ENCODE measurements around the gene SNX14.

Gene SNX14

DNA sequence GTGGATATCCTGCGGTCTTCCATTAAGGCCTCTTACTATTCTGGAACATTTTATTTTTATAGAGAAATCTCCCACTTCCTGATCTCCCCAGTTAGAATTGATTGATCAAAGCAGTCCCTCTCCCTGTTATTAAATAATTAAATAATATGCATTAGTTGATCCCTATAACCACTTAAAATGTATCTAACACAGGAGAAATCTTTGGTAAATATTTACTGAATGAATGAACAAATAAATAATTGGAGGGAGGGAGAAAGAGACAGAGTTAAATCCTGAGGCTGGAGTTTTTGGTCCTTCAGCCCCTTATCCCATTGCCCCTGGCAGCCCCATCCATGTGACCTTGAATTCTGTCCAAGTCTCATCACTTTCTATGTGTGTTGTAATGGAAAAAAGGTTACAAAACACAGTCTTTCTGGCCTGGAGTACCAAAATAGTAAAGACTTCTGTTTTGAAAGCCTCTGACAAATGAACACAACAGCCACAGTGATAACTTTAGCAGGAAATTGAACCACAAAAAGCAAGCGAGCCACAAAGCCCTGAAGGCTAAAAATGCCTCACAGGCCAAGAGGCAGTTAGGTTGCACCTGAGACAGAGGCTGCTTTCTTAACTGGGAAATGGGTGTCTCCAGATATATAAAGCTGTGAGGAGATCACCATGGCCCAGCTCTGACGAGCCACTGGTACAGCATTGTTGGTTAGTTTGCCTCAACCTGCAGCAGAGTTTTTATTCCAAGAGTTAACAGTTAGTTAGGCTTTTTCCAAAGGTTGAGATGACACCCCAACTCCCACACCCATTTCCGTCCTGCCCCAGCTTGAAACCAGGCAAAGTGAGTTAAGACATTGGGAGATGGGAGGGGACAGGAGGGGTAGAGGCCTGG is 132.5 kb downstream of the SNX14 start:
- no peak for DNase-seq

GRCh38 chr6:85460154-85460920 is 133.3 kb downstream of the SNX14 start:
- DNase-seq, result no peak

DNA sequence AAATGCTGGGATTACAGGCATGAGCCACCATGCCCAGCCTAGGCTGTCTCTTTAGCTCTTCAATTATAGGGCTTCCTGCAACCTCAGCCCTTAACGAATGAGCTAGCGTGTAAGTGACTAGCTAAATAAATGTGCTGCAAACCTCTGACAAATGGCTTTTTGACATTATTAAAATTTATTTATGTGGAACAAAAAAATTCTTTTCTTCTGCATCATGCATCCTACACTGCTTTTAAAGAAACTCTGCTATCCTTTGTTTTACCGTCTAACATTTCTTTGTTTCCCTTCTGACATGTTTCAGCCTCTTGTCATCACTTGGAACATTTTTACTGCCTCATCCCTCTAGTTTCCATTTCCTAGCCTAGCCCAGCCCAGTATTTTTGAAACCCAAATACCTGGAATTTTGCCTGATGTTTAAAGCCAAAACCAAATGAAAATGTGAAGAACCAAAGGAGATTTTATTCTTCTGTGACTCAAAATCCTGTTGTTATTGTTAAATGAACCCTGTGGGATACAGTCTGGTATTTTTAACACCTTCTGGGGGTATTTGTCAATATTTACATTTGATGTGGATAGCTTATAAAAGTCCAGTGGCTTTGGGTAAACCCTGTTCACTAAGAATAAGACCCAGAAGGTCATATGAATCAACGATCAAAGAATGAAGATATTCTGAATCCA is 134.3 kb downstream of the SNX14 start:
- DNase-seq, result no peak

DNA sequence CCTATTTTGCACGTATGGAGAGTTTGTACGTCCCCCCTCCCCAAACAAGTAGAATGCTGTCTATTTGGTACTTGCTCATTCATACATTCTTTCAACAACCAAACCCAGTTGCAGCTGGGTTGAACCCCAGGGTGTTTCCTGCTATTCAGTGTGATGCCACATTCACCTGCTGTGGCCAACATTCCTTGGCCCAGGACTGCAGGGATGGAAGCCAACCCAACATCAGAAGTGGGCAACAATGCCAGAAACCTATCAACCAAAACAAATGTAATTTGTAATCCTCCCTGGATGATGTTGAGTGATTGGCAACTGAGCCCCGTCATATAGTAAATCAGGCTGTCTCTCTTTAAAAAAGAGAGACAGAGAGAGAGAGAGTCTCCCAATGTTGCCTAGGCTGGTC is 134.9 kb downstream of the SNX14 start:
- no peak for DNase-seq

- DNase-seq, result no peak
These were observed 135.5 kb downstream of the SNX14 start for GRCh38 chr6:85458184-85458583.

DNA sequence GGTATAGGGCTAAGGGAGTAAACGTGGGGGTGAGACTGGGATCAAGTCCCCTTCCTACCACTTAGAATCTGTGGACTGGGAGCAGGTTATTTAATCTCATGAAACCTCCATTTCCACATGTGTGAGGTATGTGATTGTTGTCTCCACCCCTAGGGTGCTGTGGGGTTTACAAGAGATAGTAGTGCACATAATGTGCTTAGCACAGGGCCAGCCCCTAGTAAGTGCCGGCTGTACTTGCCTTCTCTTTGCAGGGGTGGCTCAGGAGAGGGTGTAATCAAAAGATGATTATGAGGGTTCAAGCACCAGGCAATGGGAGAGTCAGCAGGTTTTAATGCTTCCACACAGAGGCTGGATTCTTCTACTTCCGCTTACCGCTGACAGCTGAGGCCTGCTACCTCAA is 136.9 kb downstream of the SNX14 start:
- DNase-seq, result no peak

Data from DMS153 (cell line).